ENCODE results near the gene BEND3. TPM values are rescaled to one million over a fixed set of nuclear protein-coding genes. Genes with fewer than 3 reads are reported as not detected.
"Not testable (repeated sequence)": the region's sequence is repeated elsewhere in the genome, so short reads cannot be mapped to it uniquely, and the experiment has no call there.

Gene BEND3
- total RNA-seq, 2 experiments from 2014 or later: 5.0 to 5.5 TPM

DNA sequence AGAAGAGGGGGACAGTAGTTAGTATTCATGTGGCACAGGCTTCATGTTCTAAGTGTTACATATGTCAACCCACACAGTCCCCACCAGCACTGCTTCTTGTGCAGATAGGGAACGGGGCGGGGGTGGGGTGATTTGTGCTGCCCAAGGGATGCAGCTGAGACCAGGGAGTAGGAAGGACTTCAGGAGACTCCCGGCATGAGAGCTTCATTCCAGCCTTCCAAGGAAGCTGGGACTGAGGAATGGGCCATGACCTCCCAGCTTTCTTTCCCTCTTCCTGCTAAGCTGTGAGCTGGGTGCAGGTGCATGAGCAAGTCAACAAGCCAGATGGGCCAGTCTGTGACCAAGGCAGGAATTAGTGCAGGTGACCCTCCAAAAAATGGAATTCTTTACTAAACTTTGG, 9.2 kb downstream of the BEND3 start:
- no peak for ATAC-seq
- DNase-seq: no peak
- ChIA-PET POLR2A (no interaction called here), CTCF (no interaction called here)
- Mint-ChIP-seq H3K27me3 (no peaks in the 10 kb centered on the region), H3K36me3 (ENCODE audit: low read depth) (no peaks in the 10 kb centered on the region), H3K4me1 (no peaks in the 10 kb centered on the region), H3K4me3 (no peak overlapping the region), H3K27ac (no peak overlapping the region), H3K9me3 (ENCODE audit: low read depth) (no peaks in the 10 kb centered on the region)
- intact Hi-C loops (cut with DNase I, micrococcal nuclease): no loop called here

DNA sequence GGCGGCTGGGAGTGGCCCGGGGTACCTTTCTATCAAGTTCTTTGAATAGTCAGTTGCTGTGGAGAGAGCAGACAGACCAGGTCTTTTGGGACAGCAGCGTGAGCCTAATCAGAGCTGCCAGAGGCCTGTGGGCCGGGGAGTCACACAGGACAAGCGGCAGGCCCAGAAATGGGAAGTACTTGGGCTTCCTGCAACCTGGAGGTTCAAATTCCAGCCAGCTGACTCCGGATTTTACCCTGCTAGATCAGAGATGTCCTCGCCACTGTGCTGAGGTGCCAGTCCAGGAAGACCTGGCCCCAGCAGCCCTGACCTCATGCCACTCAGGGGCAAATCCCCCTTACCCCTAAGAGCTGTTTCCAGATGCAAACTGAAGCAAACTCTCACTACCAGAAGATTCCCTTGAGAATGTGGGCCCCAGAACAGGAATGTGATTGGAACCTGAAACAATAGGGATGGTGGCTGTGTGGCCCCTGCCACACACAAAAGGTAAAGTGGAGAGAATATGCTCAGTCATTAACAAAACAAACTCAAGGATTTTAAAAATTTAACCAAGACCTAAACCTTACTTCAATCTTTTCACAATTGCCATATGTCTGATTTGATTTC, 9.7 kb downstream of the BEND3 start:
- Mint-ChIP-seq H3K27me3 (no peaks in the 10 kb centered on the region), H3K9me3 (ENCODE audit: low read depth) (no peaks in the 10 kb centered on the region), H3K4me1 (no peaks in the 10 kb centered on the region), H3K27ac (no peak overlapping the region), H3K4me3 (no peak overlapping the region), H3K36me3 (ENCODE audit: low read depth) (no peaks in the 10 kb centered on the region)
- ChIA-PET CTCF (no interaction called here), POLR2A (no interaction called here)
- intact Hi-C loops (cut with DNase I, micrococcal nuclease): no loop called here
- DNase-seq (no peak), ATAC-seq (no peak)

DNA sequence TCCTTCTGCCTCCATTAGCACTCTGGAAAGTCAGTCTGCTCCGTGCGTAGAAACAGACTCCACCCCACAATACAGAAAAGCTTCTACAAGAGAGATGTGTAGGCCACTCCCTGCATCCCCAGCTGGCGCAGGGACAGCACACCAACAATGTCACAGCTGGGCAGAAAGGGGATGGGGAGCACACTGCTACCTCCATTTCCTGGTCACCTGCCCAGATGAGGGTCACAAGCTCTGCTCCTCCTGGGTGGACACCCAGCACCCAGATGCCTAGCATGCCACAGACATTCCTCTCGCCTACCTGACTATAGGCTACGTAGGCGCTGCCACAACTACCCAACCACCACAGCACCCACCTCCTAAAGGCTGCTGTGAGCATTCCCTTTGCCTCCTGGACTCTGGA, 12.2 kb downstream of the BEND3 start:
- no peaks in the 10 kb centered on the region for H3K36me3 Mint-ChIP-seq (ENCODE audit: low read depth)

DNA sequence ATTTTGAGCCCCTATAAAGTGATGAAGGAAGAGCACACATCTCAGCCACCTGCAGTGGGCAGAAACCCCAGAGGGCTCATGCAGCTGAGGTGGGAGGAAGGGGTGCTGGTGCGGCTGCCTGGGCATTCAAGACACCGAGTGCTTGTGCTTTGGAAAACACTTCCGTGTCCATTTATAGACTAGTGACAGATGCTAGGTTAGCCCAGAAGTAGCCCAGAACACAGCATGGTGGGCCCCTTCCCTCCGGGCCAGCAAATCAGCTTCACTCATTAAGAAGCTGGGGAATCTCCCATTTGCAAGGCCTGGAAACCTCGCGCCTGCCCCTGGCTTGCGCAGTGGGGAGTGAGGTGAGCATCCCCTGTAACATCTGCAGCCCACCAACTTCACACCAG, 12.9 kb downstream of the BEND3 start:
- ATAC-seq (no peak), DNase-seq (no peak)
- intact Hi-C loops (cut with DNase I, micrococcal nuclease): no loop called here
- no peaks in the 10 kb centered on the region for H3K27me3 Mint-ChIP-seq
- peaks cover 10% of the 10 kb centered on the region for H3K4me1 Mint-ChIP-seq
- H3K36me3 Mint-ChIP-seq (ENCODE audit: low read depth): no peaks in the 10 kb centered on the region
- POLR2A ChIA-PET: no interaction called here
- no peak overlapping the region for H3K27ac Mint-ChIP-seq
- no peak overlapping the region for H3K4me3 Mint-ChIP-seq
- CTCF ChIA-PET: interaction anchor here (1.8 kb wide), 1 partner anchor 12 kb away, joined by 5 read pairs; no protein-coding TSS in a partner anchor
- no peaks in the 10 kb centered on the region for H3K9me3 Mint-ChIP-seq (ENCODE audit: low read depth)

More for the DNA sequence above, 12.2 kb downstream of the BEND3 start:
- Mint-ChIP-seq H3K27me3 (no peaks in the 10 kb centered on the region), H3K27ac (no peak overlapping the region), H3K4me3 (no peak overlapping the region), H3K9me3 (ENCODE audit: low read depth) (no peaks in the 10 kb centered on the region), H3K4me1 (peaks cover 10% of the 10 kb centered on the region)
- no peak for ATAC-seq
- DNase-seq: no peak
- ChIA-PET CTCF (interaction anchor here (1.8 kb wide), 1 partner anchor 11 kb away, joined by 5 read pairs; no protein-coding TSS in a partner anchor), POLR2A (no interaction called here)
- intact Hi-C loops (cut with DNase I, micrococcal nuclease): no loop called here

DNA sequence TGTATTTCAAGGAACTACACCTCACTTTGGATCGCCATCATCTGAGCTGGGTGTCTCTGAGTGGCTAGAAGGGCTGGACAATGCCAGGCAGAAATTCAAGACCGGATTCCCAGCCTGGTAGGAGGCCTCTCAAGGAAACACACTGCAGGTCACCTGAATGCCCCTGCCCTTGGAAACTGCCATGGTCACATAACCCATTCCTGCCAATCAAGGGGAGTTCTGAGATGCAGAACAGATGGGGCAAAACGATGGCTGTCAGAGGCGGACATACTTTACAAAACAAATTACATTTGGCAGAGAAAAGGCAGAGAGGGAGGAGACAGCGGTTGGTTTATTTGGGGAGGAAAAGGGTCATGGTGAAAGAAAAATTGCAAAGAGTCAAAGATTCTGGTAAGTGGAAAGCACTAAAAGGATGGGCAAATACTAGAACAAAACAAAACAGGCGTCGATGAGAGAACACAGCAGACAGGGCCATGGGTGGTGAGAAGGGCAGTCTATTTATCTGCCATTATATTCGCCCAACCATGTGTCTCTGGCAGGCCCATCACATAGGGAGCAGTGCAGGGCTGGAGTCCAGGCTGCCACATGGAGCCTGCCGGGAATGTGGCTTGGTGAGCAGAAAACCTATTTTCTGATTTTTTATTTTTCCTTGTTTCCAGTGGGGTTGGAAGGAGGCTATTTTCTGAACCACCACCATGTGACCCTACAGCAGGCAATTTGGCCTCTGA, 13.5 kb downstream of the BEND3 start:
- Mint-ChIP-seq H3K27ac (no peak overlapping the region), H3K4me1 (peaks cover 10% of the 10 kb centered on the region), H3K4me3 (no peak overlapping the region), H3K27me3 (no peaks in the 10 kb centered on the region), H3K36me3 (ENCODE audit: low read depth) (no peaks in the 10 kb centered on the region), H3K9me3 (ENCODE audit: low read depth) (no peaks in the 10 kb centered on the region)
- ChIA-PET CTCF (interaction anchor here (1.8 kb wide), 1 partner anchor 12 kb away, joined by 5 read pairs; no protein-coding TSS in a partner anchor), POLR2A (no interaction called here)
- no peak for ATAC-seq
- intact Hi-C loops (cut with DNase I, micrococcal nuclease): no loop called here
- no peak for DNase-seq

DNA sequence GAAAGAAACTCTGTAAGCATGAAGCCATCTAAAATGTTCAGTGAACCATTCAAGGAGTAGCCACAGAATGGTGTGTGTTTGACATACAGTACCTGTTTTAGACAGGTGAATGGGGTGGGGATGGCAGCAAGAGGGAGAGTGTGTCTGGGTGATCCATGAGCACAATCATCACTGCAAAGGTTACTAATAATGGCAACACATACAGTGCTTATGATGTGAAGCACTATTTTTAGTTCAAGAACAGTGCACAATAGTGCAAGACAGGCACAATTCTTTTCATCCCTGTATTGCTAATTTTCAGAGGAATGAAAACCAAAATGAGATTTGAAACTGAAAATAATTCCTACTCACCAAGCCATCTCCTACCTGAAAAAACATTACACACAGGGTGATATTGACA, 14.1 kb downstream of the BEND3 start:
- Mint-ChIP-seq H3K27me3 (no peaks in the 10 kb centered on the region), H3K4me1 (peaks cover 10% of the 10 kb centered on the region), H3K9me3 (ENCODE audit: low read depth) (no peaks in the 10 kb centered on the region), H3K36me3 (ENCODE audit: low read depth) (no peaks in the 10 kb centered on the region), H3K27ac (no peak overlapping the region), H3K4me3 (no peak overlapping the region)
- DNase-seq (no peak), ATAC-seq (no peak)
- intact Hi-C loops (cut with DNase I, micrococcal nuclease): no loop called here
- CTCF ChIA-PET: interaction anchor here (1.8 kb wide), 1 partner anchor 13 kb away, joined by 5 read pairs; no protein-coding TSS in a partner anchor
- POLR2A ChIA-PET: no interaction called here

- intact Hi-C loops (cut with DNase I, micrococcal nuclease): no loop called here
- H3K4me3 Mint-ChIP-seq: no peak overlapping the region
- DNase-seq: no peak
- POLR2A ChIA-PET: interaction anchor here (0.6 kb wide), 1 partner anchor 17 kb away, joined by 3 read pairs; the partner anchor contains the start of gene BEND3
- no peak overlapping the region for H3K27ac Mint-ChIP-seq
- no peaks in the 10 kb centered on the region for H3K27me3 Mint-ChIP-seq
- H3K4me1 Mint-ChIP-seq: peaks cover 10% of the 10 kb centered on the region
- H3K9me3 Mint-ChIP-seq (ENCODE audit: low read depth): no peaks in the 10 kb centered on the region
- H3K36me3 Mint-ChIP-seq (ENCODE audit: low read depth): peaks cover 6% of the 10 kb centered on the region
- CTCF ChIA-PET: interaction anchor here (0.6 kb wide), 1 partner anchor 59 kb away, joined by 5 read pairs; no protein-coding TSS in a partner anchor
- no peak for ATAC-seq
Observed at GRCh38 chr6:107098436-107099307, 16.6 kb downstream of the BEND3 start.

DNA sequence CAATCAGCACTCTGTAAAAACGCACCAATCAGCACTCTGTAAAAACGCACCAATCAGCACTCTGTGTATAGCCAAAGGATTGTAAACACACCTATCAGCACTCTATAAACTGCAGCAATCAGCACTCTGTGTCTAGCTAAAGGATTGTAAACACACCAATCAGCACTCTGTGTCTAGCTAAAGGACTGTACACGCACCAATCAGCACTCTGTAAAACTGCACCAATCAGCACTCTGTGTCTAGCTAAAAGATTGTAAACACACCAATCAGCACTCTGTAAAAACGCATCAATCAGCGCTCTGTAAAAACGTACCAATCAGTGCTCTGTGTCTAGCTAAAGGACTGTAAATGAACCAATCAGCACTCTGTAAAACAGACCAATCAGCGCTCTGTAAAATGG, 30.9 kb downstream of the BEND3 start:
- H3K4me3 Mint-ChIP-seq; POLR2A ChIA-PET; ATAC-seq; intact Hi-C loops (cut with DNase I, micrococcal nuclease); H3K27ac Mint-ChIP-seq; H3K27me3 Mint-ChIP-seq; H3K4me1 Mint-ChIP-seq; H3K9me3 Mint-ChIP-seq (ENCODE audit: low read depth); DNase-seq: not testable (repeated sequence)
- CTCF ChIA-PET: interaction anchor here (1.5 kb wide), 1 partner anchor 30 kb away, joined by 3 read pairs; no protein-coding TSS in a partner anchor
- peaks cover 23% of the 10 kb centered on the region for H3K36me3 Mint-ChIP-seq (ENCODE audit: low read depth)

- peaks cover 2% of the 10 kb centered on the region for H3K9me3 Mint-ChIP-seq (ENCODE audit: low read depth)
- no peak overlapping the region for H3K4me3 Mint-ChIP-seq
- intact Hi-C loops (cut with DNase I, micrococcal nuclease): no loop called here
- CTCF ChIA-PET: interaction anchor here (1.5 kb wide), 1 partner anchor 30 kb away, joined by 3 read pairs; no protein-coding TSS in a partner anchor
- no peaks in the 10 kb centered on the region for H3K27me3 Mint-ChIP-seq
- ATAC-seq (no peak), DNase-seq (no peak)
- POLR2A ChIA-PET: no interaction called here
- peaks cover 23% of the 10 kb centered on the region for H3K36me3 Mint-ChIP-seq (ENCODE audit: low read depth)
- H3K4me1 Mint-ChIP-seq: peaks cover 7% of the 10 kb centered on the region
- no peak overlapping the region for H3K27ac Mint-ChIP-seq
Observed at GRCh38 chr6:107083921-107084320, 31.4 kb downstream of the BEND3 start.

- CTCF ChIA-PET: interaction anchor here (1.5 kb wide), 1 partner anchor 31 kb away, joined by 3 read pairs; no protein-coding TSS in a partner anchor
- intact Hi-C loops (cut with DNase I, micrococcal nuclease): no loop called here
- H3K4me1 Mint-ChIP-seq: peaks cover 6% of the 10 kb centered on the region
Observed at GRCh38 chr6:107083047-107083768, 32.1 kb downstream of the BEND3 start.

DNA sequence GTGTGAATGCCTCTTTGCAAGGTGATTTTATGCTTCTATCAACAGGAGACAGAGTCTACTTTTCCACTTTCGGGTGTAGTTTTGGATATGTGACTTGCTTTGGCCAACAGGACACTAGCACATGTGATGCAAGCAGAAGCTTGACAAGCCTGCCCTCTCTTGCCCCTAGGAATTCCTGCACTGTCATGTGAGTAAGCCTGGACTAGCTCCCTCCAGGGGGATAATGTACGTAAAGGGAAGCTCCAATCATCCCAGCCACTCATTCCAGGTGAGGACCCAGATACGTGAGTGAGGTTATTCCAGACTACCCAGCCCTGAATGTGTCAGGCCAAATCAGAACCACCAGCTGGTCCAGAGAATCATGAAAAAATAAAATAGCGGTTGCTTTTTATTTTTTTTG, 33.3 kb downstream of the BEND3 start:
- peaks cover 14% of the 10 kb centered on the region for H3K36me3 Mint-ChIP-seq (ENCODE audit: low read depth)
- intact Hi-C loops (cut with DNase I, micrococcal nuclease): no loop called here

More at GRCh38 chr6:107083047-107083768, 32.1 kb downstream of the BEND3 start:
- DNase-seq (peak; percentile 14), ATAC-seq (peak; percentile 42)
- Mint-ChIP-seq H3K27me3 (no peaks in the 10 kb centered on the region), H3K27ac (no peak overlapping the region), H3K4me3 (no peak overlapping the region), H3K36me3 (ENCODE audit: low read depth) (peaks cover 20% of the 10 kb centered on the region), H3K9me3 (ENCODE audit: low read depth) (peaks cover 2% of the 10 kb centered on the region)
- POLR2A ChIA-PET: no interaction called here

More for the DNA sequence above, 33.3 kb downstream of the BEND3 start:
- DNase-seq: no peak
- peaks cover 2% of the 10 kb centered on the region for H3K9me3 Mint-ChIP-seq (ENCODE audit: low read depth)
- H3K27ac Mint-ChIP-seq: no peak overlapping the region
- ATAC-seq: no peak
- no peaks in the 10 kb centered on the region for H3K27me3 Mint-ChIP-seq
- CTCF ChIA-PET: no interaction called here
- POLR2A ChIA-PET: no interaction called here
- no peaks in the 10 kb centered on the region for H3K4me1 Mint-ChIP-seq
- no peak overlapping the region for H3K4me3 Mint-ChIP-seq

Data from activated CD4-positive, alpha-beta T cell treated with anti-CD3 and anti-CD28 coated beads for 36 hours (primary cell).